ENCODE results near the gene TMCO4.

The TMCO4 gene

GRCh38 chr1:19835578-19835977 is 35.9 kb upstream of the TMCO4 start:
- DNase-seq (ENCODE audit: low read depth): no peak
- no peak overlapping the region for H3K4me3 ChIP-seq (ENCODE audit: low read length)
- TF ChIP-seq CTCF (conservative IDR thresholded peaks at IDR 0.05; ENCODE audit: low read depth, low read length): no peak

GRCh38 chr1:19831441-19831840 is 31.7 kb upstream of the TMCO4 start:
- no peak for DNase-seq (ENCODE audit: low read depth)
- TF ChIP-seq CTCF (conservative IDR thresholded peaks at IDR 0.05; ENCODE audit: low read depth, low read length): no peak
- H3K4me3 ChIP-seq (ENCODE audit: low read length): no peak overlapping the region

- DNase-seq (ENCODE audit: low read depth): no peak
- no peak overlapping the region for H3K4me3 ChIP-seq (ENCODE audit: low read length)
- TF ChIP-seq CTCF (conservative IDR thresholded peaks at IDR 0.05; ENCODE audit: low read depth, low read length): no peak
Observed at GRCh38 chr1:19828546-19828945, 28.8 kb upstream of the TMCO4 start.

- no peak for DNase-seq (ENCODE audit: low read depth)
- no peak overlapping the region for H3K4me3 ChIP-seq (ENCODE audit: low read length)
- TF ChIP-seq CTCF (conservative IDR thresholded peaks at IDR 0.05; ENCODE audit: low read depth, low read length): no peak
Observed at GRCh38 chr1:19825298-19825697, 25.6 kb upstream of the TMCO4 start.

GRCh38 chr1:19824541-19824940 is 24.8 kb upstream of the TMCO4 start:
- no peak for TF ChIP-seq CTCF (conservative IDR thresholded peaks at IDR 0.05; ENCODE audit: low read depth, low read length)
- DNase-seq (ENCODE audit: low read depth): no peak
- H3K4me3 ChIP-seq (ENCODE audit: low read length): no peak overlapping the region

GRCh38 chr1:19824036-19824435 is 24.3 kb upstream of the TMCO4 start:
- DNase-seq (ENCODE audit: low read depth): no peak
- no peak for TF ChIP-seq CTCF (conservative IDR thresholded peaks at IDR 0.05; ENCODE audit: low read depth, low read length)
- H3K4me3 ChIP-seq (ENCODE audit: low read length): no peak overlapping the region

- H3K4me3 ChIP-seq (ENCODE audit: low read length): no peak overlapping the region
- TF ChIP-seq CTCF (conservative IDR thresholded peaks at IDR 0.05; ENCODE audit: low read depth, low read length): no peak
- no peak for DNase-seq (ENCODE audit: low read depth)
Observed at GRCh38 chr1:19819701-19820100, 20.0 kb upstream of the TMCO4 start.
